Erythroblast (primary cell): ENCODE results near the gene DBF4B.

Experiments used
- GATA1 ChIP-seq: IDR thresholded peaks from 2 replicates; pipeline ENCODE4 v1.6.1; 2011; ENCODE audit warnings: low read depth, mild to moderate bottlenecking, control low read depth, low read length, moderate library complexity
- POLR2A ChIP-seq: IDR thresholded peaks from 2 replicates; pipeline ENCODE4 v1.6.1; 2011; ENCODE audit warnings: mild to moderate bottlenecking, low read length

DNA sequence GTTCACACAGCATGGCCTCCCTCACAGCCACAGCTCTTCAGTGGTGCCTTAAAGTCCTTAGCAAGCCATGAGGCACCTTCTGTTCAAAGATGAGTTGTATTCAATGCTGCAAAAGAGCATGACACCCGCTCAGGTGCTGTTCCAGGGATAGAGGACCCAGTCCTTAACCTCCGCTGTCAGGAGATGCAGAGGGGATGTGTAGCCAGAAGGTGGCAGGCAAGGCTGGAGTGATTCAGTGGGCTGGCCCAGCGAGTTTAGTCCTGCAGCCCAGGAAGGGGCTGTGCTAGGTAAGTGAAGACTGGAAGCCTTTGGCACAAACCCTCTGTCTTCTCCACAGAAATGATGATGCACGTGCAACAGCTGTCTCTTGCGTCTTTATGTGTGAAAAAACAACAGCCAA is 25.3 kb downstream of the DBF4B start:
- TF ChIP-seq POLR2A (no peak), GATA1 (no peak)
